ENCODE measurements around the gene CCDC171.
"Not testable (repeated sequence)": the region's sequence is repeated elsewhere in the genome, so short reads cannot be mapped to it uniquely, and the experiment has no call there.

The CCDC171 gene

GRCh38 chr9:15696979-15697378 lies 144.1 kb downstream of the CCDC171 start:
- DNase-seq (ENCODE audit: low read depth in 2 of 2) = no peak

GRCh38 chr9:15697446-15697851 lies 144.6 kb downstream of the CCDC171 start:
- no peak for DNase-seq (ENCODE audit: low read depth in 2 of 2)

- DNase-seq (ENCODE audit: low read depth in 2 of 2) = not testable (repeated sequence)
These were observed 147.2 kb downstream of the CCDC171 start for GRCh38 chr9:15699876-15700559.

- DNase-seq (ENCODE audit: low read depth in 2 of 2) = no peak
These were observed 154.2 kb downstream of the CCDC171 start for GRCh38 chr9:15707000-15707399.

GRCh38 chr9:15711531-15711930 lies 158.7 kb downstream of the CCDC171 start:
- no peak for DNase-seq (ENCODE audit: low read depth in 2 of 2)

- no peak for DNase-seq (ENCODE audit: low read depth in 2 of 2)
These were observed 159.1 kb downstream of the CCDC171 start for GRCh38 chr9:15711931-15712330.

GRCh38 chr9:15714746-15715145 lies 161.9 kb downstream of the CCDC171 start:
- no peak for DNase-seq (ENCODE audit: low read depth in 2 of 2)

- no peak for DNase-seq (ENCODE audit: low read depth in 2 of 2)
These were observed 164.6 kb downstream of the CCDC171 start for GRCh38 chr9:15717290-15717967.

- DNase-seq (ENCODE audit: low read depth in 2 of 2) = no peak
These were observed 165.6 kb downstream of the CCDC171 start for GRCh38 chr9:15718423-15718822.

- DNase-seq (ENCODE audit: low read depth in 2 of 2) = no peak
These were observed 168.0 kb downstream of the CCDC171 start for GRCh38 chr9:15720861-15721260.

GRCh38 chr9:15722888-15723287 lies 170.0 kb downstream of the CCDC171 start:
- DNase-seq (ENCODE audit: low read depth in 2 of 2) = no peak

GRCh38 chr9:15724016-15724415 lies 171.2 kb downstream of the CCDC171 start:
- DNase-seq (ENCODE audit: low read depth in 2 of 2) = no peak

- DNase-seq (ENCODE audit: low read depth in 2 of 2) = no peak
These were observed 171.8 kb downstream of the CCDC171 start for GRCh38 chr9:15724612-15725011.

- no peak for DNase-seq (ENCODE audit: low read depth in 2 of 2)
These were observed 173.1 kb downstream of the CCDC171 start for GRCh38 chr9:15725953-15726352.

GRCh38 chr9:15729507-15729906 lies 176.7 kb downstream of the CCDC171 start:
- DNase-seq (ENCODE audit: low read depth in 2 of 2) = no peak

- DNase-seq (ENCODE audit: low read depth in 2 of 2) = no peak
These were observed 182.4 kb downstream of the CCDC171 start for GRCh38 chr9:15735083-15735857.

GRCh38 chr9:15736569-15736968 lies 183.7 kb downstream of the CCDC171 start:
- no peak for DNase-seq (ENCODE audit: low read depth in 2 of 2)

GRCh38 chr9:15738011-15738410 lies 185.2 kb downstream of the CCDC171 start:
- DNase-seq (ENCODE audit: low read depth in 2 of 2) = no peak

- no peak for DNase-seq (ENCODE audit: low read depth in 2 of 2)
These were observed 188.2 kb downstream of the CCDC171 start for GRCh38 chr9:15741015-15741414.

GRCh38 chr9:15743512-15743911 lies 190.7 kb downstream of the CCDC171 start:
- no peak for DNase-seq (ENCODE audit: low read depth in 2 of 2)

- DNase-seq (ENCODE audit: low read depth in 2 of 2) = no peak
These were observed 191.4 kb downstream of the CCDC171 start for GRCh38 chr9:15744196-15744595.

GRCh38 chr9:15746905-15747304 lies 194.1 kb downstream of the CCDC171 start:
- no peak for DNase-seq (ENCODE audit: low read depth in 2 of 2)

GRCh38 chr9:15755660-15756059 lies 202.8 kb downstream of the CCDC171 start:
- DNase-seq (ENCODE audit: low read depth in 2 of 2) = no peak
